Measurements from ENCODE around the gene SCYGR3. TPM values are rescaled to one million over a fixed set of nuclear protein-coding genes. Genes with fewer than 3 reads are reported as not detected.
A peak's percentile ranks its signal among the peaks of the same experiment; 100 is the strongest.

SCYGR3 gene
- total RNA-seq, 4 donors from 2014 or later, result not detected

DNA sequence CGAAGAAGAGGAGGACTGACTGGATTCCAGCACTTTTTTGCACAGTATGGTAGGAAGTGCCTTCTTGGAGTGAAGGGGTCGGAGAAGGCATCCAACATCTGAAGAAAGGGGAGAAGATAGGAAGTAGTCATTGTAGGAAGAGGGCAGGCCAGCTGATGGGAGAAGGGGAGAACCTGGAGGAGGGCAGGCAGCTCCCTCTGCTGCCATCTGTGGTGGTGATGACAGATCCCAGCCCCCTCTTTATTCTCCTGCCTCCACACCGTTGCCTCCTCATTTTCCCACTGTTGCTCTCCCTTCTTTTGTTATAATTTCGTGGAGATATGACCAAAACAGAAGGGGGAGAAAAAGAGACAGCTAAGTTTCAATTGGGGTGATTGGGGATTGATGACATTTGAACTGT is 18.8 kb downstream of the SCYGR3 start:
- no peak overlapping the region for H3K4me3 ChIP-seq
- TF ChIP-seq POLR2A (IDR thresholded peaks at IDR 0.05; ENCODE audit: low read depth), result no peak
- TF ChIP-seq, protein P1, sequence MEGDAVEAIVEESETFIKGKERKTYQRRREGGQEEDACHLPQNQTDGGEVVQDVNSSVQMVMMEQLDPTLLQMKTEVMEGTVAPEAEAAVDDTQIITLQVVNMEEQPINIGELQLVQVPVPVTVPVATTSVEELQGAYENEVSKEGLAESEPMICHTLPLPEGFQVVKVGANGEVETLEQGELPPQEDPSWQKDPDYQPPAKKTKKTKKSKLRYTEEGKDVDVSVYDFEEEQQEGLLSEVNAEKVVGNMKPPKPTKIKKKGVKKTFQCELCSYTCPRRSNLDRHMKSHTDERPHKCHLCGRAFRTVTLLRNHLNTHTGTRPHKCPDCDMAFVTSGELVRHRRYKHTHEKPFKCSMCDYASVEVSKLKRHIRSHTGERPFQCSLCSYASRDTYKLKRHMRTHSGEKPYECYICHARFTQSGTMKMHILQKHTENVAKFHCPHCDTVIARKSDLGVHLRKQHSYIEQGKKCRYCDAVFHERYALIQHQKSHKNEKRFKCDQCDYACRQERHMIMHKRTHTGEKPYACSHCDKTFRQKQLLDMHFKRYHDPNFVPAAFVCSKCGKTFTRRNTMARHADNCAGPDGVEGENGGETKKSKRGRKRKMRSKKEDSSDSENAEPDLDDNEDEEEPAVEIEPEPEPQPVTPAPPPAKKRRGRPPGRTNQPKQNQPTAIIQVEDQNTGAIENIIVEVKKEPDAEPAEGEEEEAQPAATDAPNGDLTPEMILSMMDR (IDR thresholded peaks at IDR 0.05), result no peak
- TF ChIP-seq EP300 (IDR thresholded peaks at IDR 0.05), result no peak
- TF ChIP-seq POLR2AphosphoS5 (IDR thresholded peaks at IDR 0.05), result no peak
- peak; percentile 47 for DNase-seq (ENCODE audit: extremely low spot score)
- intact Hi-C loops (cut with DNase I), result no loop called here
- no peaks in the 10 kb centered on the region for H3K4me1 ChIP-seq
- H3K36me3 ChIP-seq, result no peaks in the 10 kb centered on the region
- no peak overlapping the region for H3K27ac ChIP-seq (replicated peaks in 1 of 4)
- WGBS, result 64% methylated on average over 4 of the region's 4 CpGs
- H3K9me3 ChIP-seq, result no peaks in the 10 kb centered on the region
- peaks cover 0 to 24% (median 0%) of the 10 kb centered on the region in 4 donors for H3K27me3 ChIP-seq

DNA sequence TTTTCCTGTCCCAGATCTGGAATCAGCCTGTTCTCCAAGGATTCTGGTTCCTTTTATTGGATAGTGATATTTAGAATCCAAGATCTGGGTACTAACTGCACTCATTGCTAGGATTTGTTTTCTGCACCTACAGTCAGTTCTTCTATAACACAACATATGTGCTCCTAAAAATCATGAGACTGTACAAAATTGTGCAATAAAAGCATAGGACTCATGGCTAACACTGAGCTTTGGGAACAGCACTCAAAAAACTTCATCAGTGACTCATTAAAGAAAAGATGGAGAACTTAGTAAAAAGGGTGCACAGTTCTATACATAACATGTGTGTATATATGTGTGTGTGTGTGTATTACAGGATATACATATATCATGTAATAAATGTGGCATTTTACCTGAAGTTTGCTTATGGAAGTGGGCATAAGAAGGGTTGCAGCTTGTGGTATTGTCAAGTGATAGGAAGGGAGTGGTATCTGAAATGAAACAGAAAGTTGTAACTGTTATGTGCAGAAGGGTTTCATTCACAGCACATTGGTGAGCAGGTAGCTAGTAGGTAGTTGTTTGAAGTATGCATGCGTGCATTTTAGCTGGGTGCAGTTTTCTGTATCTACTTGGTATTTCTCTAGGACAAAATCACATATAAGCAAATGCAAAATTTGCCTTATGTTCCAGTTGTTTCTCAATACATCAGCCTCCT is 21.8 kb downstream of the SCYGR3 start:
- H3K4me1 ChIP-seq, result no peaks in the 10 kb centered on the region
- TF ChIP-seq POLR2AphosphoS5 (IDR thresholded peaks at IDR 0.05) (no peak), EP300 (IDR thresholded peaks at IDR 0.05) (no peak), POLR2A (IDR thresholded peaks at IDR 0.05; ENCODE audit: low read depth) (no peak)
- TF ChIP-seq, protein P1 (IDR thresholded peaks at IDR 0.05), result no peak
- H3K27ac ChIP-seq (replicated peaks in 1 of 4), result no peak overlapping the region
- no peak for DNase-seq (ENCODE audit: extremely low spot score)
- H3K4me3 ChIP-seq, result no peak overlapping the region
- 96% methylated on average over 1 of the region's 1 CpG for WGBS
- peaks cover 0 to 6% (median 1%) of the 10 kb centered on the region in 4 donors for H3K9me3 ChIP-seq
- H3K27me3 ChIP-seq, result peaks cover 0 to 16% (median 0%) of the 10 kb centered on the region in 4 donors
- H3K36me3 ChIP-seq, result no peaks in the 10 kb centered on the region
- intact Hi-C loops (cut with DNase I), result no loop called here

DNA sequence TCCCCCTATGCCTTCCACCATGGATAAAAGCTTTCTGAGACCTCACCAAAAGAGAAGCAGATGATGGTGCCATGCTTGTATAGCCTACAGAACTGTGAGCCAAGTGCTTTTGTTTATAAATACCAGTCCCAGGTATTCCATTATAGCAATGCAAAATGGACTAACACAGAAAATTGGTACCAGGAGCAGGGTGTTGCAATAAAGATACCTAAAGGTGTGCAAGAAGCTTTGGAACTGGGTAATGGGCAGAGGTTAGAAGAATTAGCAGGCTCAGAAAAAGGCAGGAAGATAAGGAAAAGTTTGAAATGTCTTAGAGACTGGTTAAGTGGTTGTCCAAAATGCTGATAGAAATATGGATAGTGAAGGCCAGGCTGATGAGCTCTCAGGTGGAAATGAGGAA is 32.3 kb downstream of the SCYGR3 start:
- intact Hi-C loops (cut with DNase I), result no loop called here
- no peak for TF ChIP-seq POLR2A (IDR thresholded peaks at IDR 0.05; ENCODE audit: low read depth)
- TF ChIP-seq POLR2AphosphoS5 (IDR thresholded peaks at IDR 0.05), result no peak
- TF ChIP-seq EP300 (IDR thresholded peaks at IDR 0.05), result no peak
- TF ChIP-seq, protein P1 (IDR thresholded peaks at IDR 0.05), result no peak
- no peaks in the 10 kb centered on the region for H3K36me3 ChIP-seq
- no peaks in the 10 kb centered on the region for H3K4me1 ChIP-seq
- H3K4me3 ChIP-seq, result no peak overlapping the region
- H3K27ac ChIP-seq (replicated peaks in 1 of 4), result no peak overlapping the region
- H3K9me3 ChIP-seq, result peaks cover 0 to 19% (median 13%) of the 10 kb centered on the region in 4 donors
- no peak for DNase-seq (ENCODE audit: extremely low spot score)
- H3K27me3 ChIP-seq, result peaks cover 0 to 12% (median 0%) of the 10 kb centered on the region in 4 donors

DNA sequence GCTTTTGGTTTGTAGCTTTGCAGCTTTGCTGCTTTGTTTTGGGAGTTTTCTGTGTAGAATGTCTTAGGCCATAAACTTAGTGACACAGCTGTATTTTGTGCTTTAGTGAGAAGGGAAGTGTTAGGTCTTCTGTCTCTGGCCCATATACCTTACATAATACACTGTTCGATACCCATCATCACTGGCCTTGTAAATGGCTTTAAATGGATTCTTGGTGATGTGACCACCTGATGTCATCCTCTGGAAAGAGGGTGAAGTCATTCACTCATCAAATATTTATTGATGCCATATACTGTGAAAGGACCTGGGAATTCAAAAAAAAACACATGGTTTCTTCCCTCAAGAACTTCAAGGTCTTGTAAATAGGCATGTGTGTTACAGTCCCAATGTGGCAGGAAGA is 34.8 kb downstream of the SCYGR3 start:
- WGBS, result 100% methylated on average over 1 of the region's 1 CpG

More for the DNA sequence above, 34.8 kb downstream of the SCYGR3 start:
- DNase-seq (ENCODE audit: extremely low spot score), result no peak
- Histone ChIP-seq H3K9me3 (peaks cover 0 to 19% (median 13%) of the 10 kb centered on the region in 4 donors), H3K4me3 (no peak overlapping the region), H3K27me3 (peaks cover 0 to 7% (median 0%) of the 10 kb centered on the region in 4 donors), H3K36me3 (no peaks in the 10 kb centered on the region), H3K27ac (replicated peaks in 1 of 4) (no peak overlapping the region), H3K4me1 (no peaks in the 10 kb centered on the region)
- intact Hi-C loops (cut with DNase I), result no loop called here
- TF ChIP-seq POLR2AphosphoS5 (IDR thresholded peaks at IDR 0.05) (no peak), EP300 (IDR thresholded peaks at IDR 0.05) (no peak), POLR2A (IDR thresholded peaks at IDR 0.05; ENCODE audit: low read depth) (no peak)
- TF ChIP-seq, protein P1 (IDR thresholded peaks at IDR 0.05), result no peak
